HFF-Myc (cell line): Measurements from ENCODE around the gene RAD51B.

Experiments
- DNase-seq: peaks from one replicate; pipeline ENCODE4 v3.0.0-alpha.2; 2011; ENCODE audit warnings: low read depth; ENCODE audit errors: extremely low read depth
- H3K4me3 ChIP-seq: replicated peaks from 2 replicates; pipeline ENCODE4 v1.5.1; 2011; ENCODE audit warnings: low read depth, mild to moderate bottlenecking, control low read depth, low read length
- CTCF ChIP-seq: IDR thresholded peaks from 2 replicates; pipeline ENCODE4 v1.5.1; 2012; ENCODE audit warnings: mild to moderate bottlenecking, low read depth, low read length, control low read depth; ENCODE audit errors: missing control alignments

RAD51B gene

GRCh38 chr14:68439676-68440075 is 620.1 kb downstream of the RAD51B start:
- DNase-seq: no peak
- H3K4me3 ChIP-seq: no peak overlapping the region
- no peak for TF ChIP-seq CTCF

- no peak for TF ChIP-seq CTCF
- no peak overlapping the region for H3K4me3 ChIP-seq
- no peak for DNase-seq
Measured at GRCh38 chr14:68440820-68441219, 621.2 kb downstream of the RAD51B start.

- no peak for DNase-seq
- no peak overlapping the region for H3K4me3 ChIP-seq
- no peak for TF ChIP-seq CTCF
Measured at GRCh38 chr14:68441542-68441941, 622.0 kb downstream of the RAD51B start.

- TF ChIP-seq CTCF: no peak
- DNase-seq: no peak
- H3K4me3 ChIP-seq: no peak overlapping the region
Measured at GRCh38 chr14:68442828-68443629, 623.5 kb downstream of the RAD51B start.

GRCh38 chr14:68444449-68445168 is 625.0 kb downstream of the RAD51B start:
- no peak for DNase-seq
- H3K4me3 ChIP-seq: no peak overlapping the region
- no peak for TF ChIP-seq CTCF

GRCh38 chr14:68446243-68447040 is 626.9 kb downstream of the RAD51B start:
- DNase-seq: no peak
- no peak for TF ChIP-seq CTCF

More at GRCh38 chr14:68446243-68447040, 626.9 kb downstream of the RAD51B start:
- no peak overlapping the region for H3K4me3 ChIP-seq
